ENCODE results near the gene MAMSTR. TPM values are rescaled to one million over a fixed set of nuclear protein-coding genes. Genes with fewer than 3 reads are reported as not detected.

MAMSTR gene
- total and polyA plus RNA-seq, 9 of the 15 experiments (the other 6 are each of a cell fraction or from before 2014, with no cell fraction given), result 0.08 to 1.00 (median 0.40) TPM; not detected in 1

DNA sequence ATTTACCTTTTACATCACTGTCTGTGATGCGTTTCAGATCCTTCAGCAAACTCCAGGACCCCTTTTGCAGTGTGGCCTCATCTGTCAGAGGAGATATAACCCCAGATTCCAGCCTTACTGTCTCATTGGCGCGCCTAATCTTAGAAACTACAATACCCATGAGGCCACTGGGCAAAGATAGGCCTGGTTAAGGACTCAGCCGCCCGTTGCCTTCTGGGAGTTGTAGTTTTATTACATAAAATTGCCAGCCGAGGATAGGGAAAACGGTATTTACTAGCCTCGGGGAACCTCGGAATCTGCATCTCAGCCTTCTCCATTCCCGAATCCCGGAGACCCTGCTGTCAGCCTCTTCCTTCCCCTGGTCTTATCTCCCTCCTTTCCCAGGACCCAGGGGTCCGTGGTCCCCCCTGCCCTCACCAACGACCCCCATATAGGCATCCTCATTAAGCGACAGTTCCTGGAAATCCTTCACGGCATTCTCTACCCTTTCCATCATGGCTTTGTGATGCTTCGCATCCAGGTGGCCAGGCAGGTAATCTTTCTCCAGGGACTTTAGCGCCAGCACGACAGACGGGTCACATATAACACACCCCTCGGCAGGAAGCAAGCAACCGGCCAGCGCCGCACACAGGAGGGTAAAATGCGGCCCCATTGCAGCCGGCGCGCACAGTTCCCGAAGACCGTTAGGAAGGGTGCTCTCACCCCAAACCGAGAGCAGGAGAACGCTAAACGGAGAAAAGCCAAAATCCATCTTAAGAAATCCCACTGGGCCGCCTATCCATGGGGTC, 25.9 kb upstream of the MAMSTR start (continued):
- TF ChIP-seq, protein P1, sequence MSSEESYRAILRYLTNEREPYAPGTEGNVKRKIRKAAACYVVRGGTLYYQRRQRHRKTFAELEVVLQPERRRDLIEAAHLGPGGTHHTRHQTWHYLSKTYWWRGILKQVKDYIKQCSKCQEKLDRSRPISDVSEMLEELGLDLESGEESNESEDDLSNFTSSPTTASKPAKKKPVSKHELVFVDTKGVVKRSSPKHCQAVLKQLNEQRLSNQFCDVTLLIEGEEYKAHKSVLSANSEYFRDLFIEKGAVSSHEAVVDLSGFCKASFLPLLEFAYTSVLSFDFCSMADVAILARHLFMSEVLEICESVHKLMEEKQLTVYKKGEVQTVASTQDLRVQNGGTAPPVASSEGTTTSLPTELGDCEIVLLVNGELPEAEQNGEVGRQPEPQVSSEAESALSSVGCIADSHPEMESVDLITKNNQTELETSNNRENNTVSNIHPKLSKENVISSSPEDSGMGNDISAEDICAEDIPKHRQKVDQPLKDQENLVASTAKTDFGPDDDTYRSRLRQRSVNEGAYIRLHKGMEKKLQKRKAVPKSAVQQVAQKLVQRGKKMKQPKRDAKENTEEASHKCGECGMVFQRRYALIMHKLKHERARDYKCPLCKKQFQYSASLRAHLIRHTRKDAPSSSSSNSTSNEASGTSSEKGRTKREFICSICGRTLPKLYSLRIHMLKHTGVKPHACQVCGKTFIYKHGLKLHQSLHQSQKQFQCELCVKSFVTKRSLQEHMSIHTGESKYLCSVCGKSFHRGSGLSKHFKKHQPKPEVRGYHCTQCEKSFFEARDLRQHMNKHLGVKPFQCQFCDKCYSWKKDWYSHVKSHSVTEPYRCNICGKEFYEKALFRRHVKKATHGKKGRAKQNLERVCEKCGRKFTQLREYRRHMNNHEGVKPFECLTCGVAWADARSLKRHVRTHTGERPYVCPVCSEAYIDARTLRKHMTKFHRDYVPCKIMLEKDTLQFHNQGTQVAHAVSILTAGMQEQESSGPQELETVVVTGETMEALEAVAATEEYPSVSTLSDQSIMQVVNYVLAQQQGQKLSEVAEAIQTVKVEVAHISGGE (CRISPR knock-in tag; IDR thresholded peaks at IDR 0.05), result peak in 1 of 3 experiments; percentile 61; a peak in 2 of 6 replicates
- TF ChIP-seq SMAD2 (IDR thresholded peaks at IDR 0.05; ENCODE audit: low read depth, low read length) (peak; percentile 11; the same call in 1 of the 2 replicates), SP1 (CRISPR knock-in tag; IDR thresholded peaks at IDR 0.05) (0 out of 2 replicates have a peak, but pooled peaks have one; percentile 44), JUND (IDR thresholded peaks at IDR 0.05; ENCODE audit: borderline replicate concordance, low read depth, low read length) (peak; percentile 36; the same call in 1 of the 2 replicates), JUND (tag; IDR thresholded peaks at IDR 0.05; ENCODE audit: borderline replicate concordance, low read depth, low read length) (no peak; the same call in 2 of the 3 replicates), RB1 (IDR thresholded peaks at IDR 0.05; ENCODE audit: low read depth) (peak; percentile 46; the same call in 1 of the 2 replicates)
- TF ChIP-seq, protein P2, sequence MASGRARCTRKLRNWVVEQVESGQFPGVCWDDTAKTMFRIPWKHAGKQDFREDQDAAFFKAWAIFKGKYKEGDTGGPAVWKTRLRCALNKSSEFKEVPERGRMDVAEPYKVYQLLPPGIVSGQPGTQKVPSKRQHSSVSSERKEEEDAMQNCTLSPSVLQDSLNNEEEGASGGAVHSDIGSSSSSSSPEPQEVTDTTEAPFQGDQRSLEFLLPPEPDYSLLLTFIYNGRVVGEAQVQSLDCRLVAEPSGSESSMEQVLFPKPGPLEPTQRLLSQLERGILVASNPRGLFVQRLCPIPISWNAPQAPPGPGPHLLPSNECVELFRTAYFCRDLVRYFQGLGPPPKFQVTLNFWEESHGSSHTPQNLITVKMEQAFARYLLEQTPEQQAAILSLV (tag; IDR thresholded peaks at IDR 0.05), result no peak
- TF ChIP-seq, protein P3, sequence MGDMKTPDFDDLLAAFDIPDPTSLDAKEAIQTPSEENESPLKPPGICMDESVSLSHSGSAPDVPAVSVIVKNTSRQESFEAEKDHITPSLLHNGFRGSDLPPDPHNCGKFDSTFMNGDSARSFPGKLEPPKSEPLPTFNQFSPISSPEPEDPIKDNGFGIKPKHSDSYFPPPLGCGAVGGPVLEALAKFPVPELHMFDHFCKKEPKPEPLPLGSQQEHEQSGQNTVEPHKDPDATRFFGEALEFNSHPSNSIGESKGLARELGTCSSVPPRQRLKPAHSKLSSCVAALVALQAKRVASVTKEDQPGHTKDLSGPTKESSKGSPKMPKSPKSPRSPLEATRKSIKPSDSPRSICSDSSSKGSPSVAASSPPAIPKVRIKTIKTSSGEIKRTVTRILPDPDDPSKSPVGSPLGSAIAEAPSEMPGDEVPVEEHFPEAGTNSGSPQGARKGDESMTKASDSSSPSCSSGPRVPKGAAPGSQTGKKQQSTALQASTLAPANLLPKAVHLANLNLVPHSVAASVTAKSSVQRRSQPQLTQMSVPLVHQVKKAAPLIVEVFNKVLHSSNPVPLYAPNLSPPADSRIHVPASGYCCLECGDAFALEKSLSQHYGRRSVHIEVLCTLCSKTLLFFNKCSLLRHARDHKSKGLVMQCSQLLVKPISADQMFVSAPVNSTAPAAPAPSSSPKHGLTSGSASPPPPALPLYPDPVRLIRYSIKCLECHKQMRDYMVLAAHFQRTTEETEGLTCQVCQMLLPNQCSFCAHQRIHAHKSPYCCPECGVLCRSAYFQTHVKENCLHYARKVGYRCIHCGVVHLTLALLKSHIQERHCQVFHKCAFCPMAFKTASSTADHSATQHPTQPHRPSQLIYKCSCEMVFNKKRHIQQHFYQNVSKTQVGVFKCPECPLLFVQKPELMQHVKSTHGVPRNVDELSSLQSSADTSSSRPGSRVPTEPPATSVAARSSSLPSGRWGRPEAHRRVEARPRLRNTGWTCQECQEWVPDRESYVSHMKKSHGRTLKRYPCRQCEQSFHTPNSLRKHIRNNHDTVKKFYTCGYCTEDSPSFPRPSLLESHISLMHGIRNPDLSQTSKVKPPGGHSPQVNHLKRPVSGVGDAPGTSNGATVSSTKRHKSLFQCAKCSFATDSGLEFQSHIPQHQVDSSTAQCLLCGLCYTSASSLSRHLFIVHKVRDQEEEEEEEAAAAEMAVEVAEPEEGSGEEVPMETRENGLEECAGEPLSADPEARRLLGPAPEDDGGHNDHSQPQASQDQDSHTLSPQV (IDR thresholded peaks at IDR 0.05), result peak; percentile 91
- TF ChIP-seq, protein P4, sequence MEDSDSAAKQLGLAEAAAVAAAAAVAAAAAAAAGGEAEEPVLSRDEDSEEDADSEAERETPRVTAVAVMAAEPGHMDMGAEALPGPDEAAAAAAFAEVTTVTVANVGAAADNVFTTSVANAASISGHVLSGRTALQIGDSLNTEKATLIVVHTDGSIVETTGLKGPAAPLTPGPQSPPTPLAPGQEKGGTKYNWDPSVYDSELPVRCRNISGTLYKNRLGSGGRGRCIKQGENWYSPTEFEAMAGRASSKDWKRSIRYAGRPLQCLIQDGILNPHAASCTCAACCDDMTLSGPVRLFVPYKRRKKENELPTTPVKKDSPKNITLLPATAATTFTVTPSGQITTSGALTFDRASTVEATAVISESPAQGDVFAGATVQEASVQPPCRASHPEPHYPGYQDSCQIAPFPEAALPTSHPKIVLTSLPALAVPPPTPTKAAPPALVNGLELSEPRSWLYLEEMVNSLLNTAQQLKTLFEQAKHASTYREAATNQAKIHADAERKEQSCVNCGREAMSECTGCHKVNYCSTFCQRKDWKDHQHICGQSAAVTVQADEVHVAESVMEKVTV (CRISPR knock-in tag; IDR thresholded peaks at IDR 0.05), result no peak
- TF ChIP-seq, protein P5, sequence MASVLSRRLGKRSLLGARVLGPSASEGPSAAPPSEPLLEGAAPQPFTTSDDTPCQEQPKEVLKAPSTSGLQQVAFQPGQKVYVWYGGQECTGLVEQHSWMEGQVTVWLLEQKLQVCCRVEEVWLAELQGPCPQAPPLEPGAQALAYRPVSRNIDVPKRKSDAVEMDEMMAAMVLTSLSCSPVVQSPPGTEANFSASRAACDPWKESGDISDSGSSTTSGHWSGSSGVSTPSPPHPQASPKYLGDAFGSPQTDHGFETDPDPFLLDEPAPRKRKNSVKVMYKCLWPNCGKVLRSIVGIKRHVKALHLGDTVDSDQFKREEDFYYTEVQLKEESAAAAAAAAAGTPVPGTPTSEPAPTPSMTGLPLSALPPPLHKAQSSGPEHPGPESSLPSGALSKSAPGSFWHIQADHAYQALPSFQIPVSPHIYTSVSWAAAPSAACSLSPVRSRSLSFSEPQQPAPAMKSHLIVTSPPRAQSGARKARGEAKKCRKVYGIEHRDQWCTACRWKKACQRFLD (CRISPR knock-in tag; IDR thresholded peaks at IDR 0.05), result peak; percentile 81; the same call in 1 of the 2 replicates
- TF ChIP-seq, protein P6, sequence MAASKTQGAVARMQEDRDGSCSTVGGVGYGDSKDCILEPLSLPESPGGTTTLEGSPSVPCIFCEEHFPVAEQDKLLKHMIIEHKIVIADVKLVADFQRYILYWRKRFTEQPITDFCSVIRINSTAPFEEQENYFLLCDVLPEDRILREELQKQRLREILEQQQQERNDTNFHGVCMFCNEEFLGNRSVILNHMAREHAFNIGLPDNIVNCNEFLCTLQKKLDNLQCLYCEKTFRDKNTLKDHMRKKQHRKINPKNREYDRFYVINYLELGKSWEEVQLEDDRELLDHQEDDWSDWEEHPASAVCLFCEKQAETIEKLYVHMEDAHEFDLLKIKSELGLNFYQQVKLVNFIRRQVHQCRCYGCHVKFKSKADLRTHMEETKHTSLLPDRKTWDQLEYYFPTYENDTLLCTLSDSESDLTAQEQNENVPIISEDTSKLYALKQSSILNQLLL (CRISPR knock-in tag; IDR thresholded peaks at IDR 0.05; ENCODE audit: borderline replicate concordance), result no peak

Data from K562 (cell line).